Suprapubic skin (tissue), 4 donors: ENCODE data around the gene S100B. TPM values are rescaled to one million over a fixed set of nuclear protein-coding genes. Genes with fewer than 3 reads are reported as not detected.

Experiments
- DNase-seq, 2 donors: peaks; one replicate each; pipeline ENCODE4 v3.0.0-alpha.2; 2019; ENCODE audit warnings: low spot score in 2 of 2
- H3K27ac ChIP-seq: fragments of 200-600 bp; sonication (generic); one replicate; pipeline ENCODE4 v1.5.1; 2019
- H3K27me3 ChIP-seq: fragments of 200-600 bp; sonication (generic); one replicate; pipeline ENCODE4 v1.5.1; 2019
- H3K36me3 ChIP-seq: fragments of 200-600 bp; sonication (generic); one replicate; pipeline ENCODE4 v1.5.1; 2019
- H3K4me1 ChIP-seq: fragments of 200-600 bp; sonication (generic); one replicate; pipeline ENCODE4 v1.5.1; 2019
- H3K4me3 ChIP-seq: fragments of 200-600 bp; sonication (generic); one replicate; pipeline ENCODE4 v1.5.1; 2019; ENCODE audit warnings: mild to moderate bottlenecking
- H3K9me3 ChIP-seq: fragments of 200-600 bp; sonication (generic); one replicate; pipeline ENCODE4 v1.5.1; 2019
- EP300 ChIP-seq: sonication (generic); formaldehyde crosslinking; IDR thresholded peaks from one replicate; pipeline ENCODE4 v1.6.1; 2017; ENCODE audit warnings: antibody characterized with exemption
- POLR2A ChIP-seq, 2 donors: fragments of 450-650 bp; IDR thresholded peaks; one replicate each; pipeline ENCODE4 v1.6.1; 2017; ENCODE audit warnings: antibody characterized with exemption in 2 of 2, mild to moderate bottlenecking in 2 of 2, moderate library complexity in 2 of 2
- POLR2AphosphoS5 ChIP-seq, 3 donors: sonication (generic); formaldehyde crosslinking; IDR thresholded peaks; one replicate each; pipeline ENCODE4 v1.6.1; 2017; ENCODE audit warnings: antibody characterized with exemption in 3 of 3
- WGBS: methylation state at CpG from one replicate; pipeline ENCODE4 v1.1.5; 2018; 5-methylcytosine and 5-hydroxymethylcytosine counted together
- total RNA-seq, 4 donors: library from RNA; depleted of rRNA; stranded (reverse); fragments of >200 nt; gene quantifications; one replicate each; pipeline ENCODE4 v1.1.0, GENCODE V29; 2016
- TF ChIP-seq, protein P1 (sequence below), 2 donors: fragments of 200-600 bp in 1 of 2; fragments of 450-650 bp in 1 of 2; sonication (generic) in 1 of 2; IDR thresholded peaks; one replicate each; pipeline ENCODE4 v1.5.1; 2016 to 2019; ENCODE audit warnings: antibody characterized with exemption in 2 of 2, mild to moderate bottlenecking in 1 of 2, moderate library complexity in 1 of 2

The S100B gene
- total RNA-seq: 10 to 100 TPM; 11.4 to 16.5 (median 14.2) TPM

DNA sequence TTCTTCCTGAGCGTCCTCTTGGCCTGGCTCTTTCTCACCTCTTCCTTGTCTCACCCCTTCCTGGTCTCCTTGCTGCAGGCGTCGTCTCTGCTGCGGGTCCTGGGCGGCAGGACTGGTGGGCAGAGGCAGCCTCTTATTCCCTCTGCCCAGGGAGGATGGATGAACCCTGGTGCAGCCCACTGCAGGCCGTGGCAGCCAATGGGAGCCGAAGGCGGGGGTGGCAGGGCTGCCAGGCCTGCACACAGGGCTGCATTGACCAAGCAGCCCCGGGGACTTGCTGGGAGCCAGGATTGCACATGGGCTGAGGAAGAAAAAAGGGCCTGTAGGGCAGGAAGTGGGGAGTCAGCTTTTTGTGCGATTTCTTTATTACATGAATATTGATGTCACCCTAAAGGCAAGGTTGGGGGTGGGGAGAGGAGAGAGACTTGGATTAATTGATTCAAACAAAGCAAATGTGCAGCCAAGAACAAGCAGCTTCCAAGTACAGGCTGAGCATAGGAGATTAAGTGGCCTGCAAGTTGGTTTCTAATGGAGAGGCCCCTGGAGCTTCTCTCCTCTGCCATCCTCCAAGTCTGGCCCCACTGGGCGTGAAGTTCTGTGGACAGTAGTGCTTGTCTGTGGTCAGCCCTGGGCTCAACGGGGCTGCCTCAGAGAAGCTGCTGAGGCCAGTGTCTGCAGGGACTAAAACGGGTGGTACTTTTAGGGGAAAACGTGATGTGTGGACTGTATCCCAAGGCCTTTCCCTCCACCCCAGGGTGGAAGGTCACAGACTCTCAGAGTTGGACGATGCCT, at the start of gene S100B:
Gene S100B, minus strand, starts transcription at position 108 of the 792 bp plus-strand sequence. CDS start 2,667 bp downstream, outside the sequence.
- H3K27ac ChIP-seq: peak within 1 kb of the TSS; percentile 53
- peak in 1 of 2 donors; percentile 54 for DNase-seq
- no peaks in the 10 kb centered on the region for H3K36me3 ChIP-seq
- H3K4me3 ChIP-seq: no peak within 1 kb of the TSS
- H3K4me1 ChIP-seq: peaks cover 8% of the 10 kb centered on the region
- TF ChIP-seq POLR2AphosphoS5 (IDR thresholded peaks at IDR 0.05): no peak
- TF ChIP-seq, protein P1, sequence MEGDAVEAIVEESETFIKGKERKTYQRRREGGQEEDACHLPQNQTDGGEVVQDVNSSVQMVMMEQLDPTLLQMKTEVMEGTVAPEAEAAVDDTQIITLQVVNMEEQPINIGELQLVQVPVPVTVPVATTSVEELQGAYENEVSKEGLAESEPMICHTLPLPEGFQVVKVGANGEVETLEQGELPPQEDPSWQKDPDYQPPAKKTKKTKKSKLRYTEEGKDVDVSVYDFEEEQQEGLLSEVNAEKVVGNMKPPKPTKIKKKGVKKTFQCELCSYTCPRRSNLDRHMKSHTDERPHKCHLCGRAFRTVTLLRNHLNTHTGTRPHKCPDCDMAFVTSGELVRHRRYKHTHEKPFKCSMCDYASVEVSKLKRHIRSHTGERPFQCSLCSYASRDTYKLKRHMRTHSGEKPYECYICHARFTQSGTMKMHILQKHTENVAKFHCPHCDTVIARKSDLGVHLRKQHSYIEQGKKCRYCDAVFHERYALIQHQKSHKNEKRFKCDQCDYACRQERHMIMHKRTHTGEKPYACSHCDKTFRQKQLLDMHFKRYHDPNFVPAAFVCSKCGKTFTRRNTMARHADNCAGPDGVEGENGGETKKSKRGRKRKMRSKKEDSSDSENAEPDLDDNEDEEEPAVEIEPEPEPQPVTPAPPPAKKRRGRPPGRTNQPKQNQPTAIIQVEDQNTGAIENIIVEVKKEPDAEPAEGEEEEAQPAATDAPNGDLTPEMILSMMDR (IDR thresholded peaks at IDR 0.05): no peak
- H3K9me3 ChIP-seq: no peaks in the 10 kb centered on the region
- 62% methylated on average over 15 of the region's 15 CpGs for WGBS
- no peaks in the 10 kb centered on the region for H3K27me3 ChIP-seq

DNA sequence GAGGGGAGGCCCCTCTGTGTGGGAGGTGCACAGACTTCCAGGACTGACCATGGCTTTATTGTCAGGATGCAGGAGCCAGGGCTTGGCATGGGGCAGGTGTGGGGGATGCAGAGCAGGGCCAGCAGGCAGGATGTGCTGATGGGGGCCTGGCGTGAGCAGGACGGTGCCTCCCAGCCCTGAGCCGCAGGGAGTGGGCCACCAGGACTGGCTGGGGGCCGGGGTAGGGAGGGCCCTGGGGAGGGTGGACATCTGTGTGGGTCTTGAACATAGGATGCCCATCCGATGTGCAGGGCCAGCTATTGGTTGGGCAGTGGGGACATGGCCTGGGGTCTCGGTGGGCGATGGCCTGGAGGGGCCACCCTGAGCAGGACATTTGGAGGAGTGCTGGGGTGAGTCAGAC, 46.2 kb upstream of the S100B start:
- Histone ChIP-seq H3K9me3 (peaks cover 7% of the 10 kb centered on the region), H3K36me3 (peaks cover 97% of the 10 kb centered on the region), H3K27me3 (no peaks in the 10 kb centered on the region), H3K4me1 (no peaks in the 10 kb centered on the region), H3K4me3 (no peak overlapping the region), H3K27ac (no peak overlapping the region)
- TF ChIP-seq, protein P1 (IDR thresholded peaks at IDR 0.05): no peak
- TF ChIP-seq POLR2AphosphoS5 (IDR thresholded peaks at IDR 0.05) (no peak), EP300 (no peak), POLR2A (IDR thresholded peaks at IDR 0.05) (no peak)
- no peak for DNase-seq
- 100% methylated on average over 3 of the region's 7 CpGs for WGBS

DNA sequence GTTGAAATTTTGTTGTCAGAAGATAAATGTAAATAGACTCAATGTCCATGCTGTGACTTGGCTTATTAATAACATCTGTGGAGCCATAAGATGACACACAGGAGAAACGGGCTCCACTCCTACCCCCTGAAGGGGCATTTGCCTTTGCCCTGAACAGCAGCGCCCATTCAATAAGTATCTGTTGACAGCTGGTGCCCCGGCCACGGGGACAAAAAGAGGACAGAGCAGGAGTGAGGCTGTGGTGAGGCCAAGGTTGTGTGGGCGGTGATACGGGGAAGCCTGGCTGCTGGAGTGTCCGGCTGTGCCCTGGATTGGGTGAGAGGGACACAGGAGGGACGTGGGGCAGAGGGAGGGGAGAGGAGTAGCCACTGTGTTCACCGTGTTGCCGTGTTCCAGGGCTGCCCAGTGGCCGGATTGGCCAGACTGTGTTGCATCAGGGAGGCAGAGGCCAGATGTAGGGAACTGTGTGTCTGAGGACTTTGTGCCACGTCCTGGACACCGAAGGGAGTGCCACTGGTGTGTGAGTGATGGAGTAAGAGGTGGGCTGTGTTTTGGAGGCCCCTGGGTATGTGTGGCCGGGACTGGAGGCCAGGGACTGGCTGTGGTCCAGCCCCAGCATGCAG, 45.7 kb upstream of the S100B start:
- peaks cover 98% of the 10 kb centered on the region for H3K36me3 ChIP-seq
- no peaks in the 10 kb centered on the region for H3K4me1 ChIP-seq
- no peak overlapping the region for H3K27ac ChIP-seq
- TF ChIP-seq POLR2A (IDR thresholded peaks at IDR 0.05) (no peak), POLR2AphosphoS5 (IDR thresholded peaks at IDR 0.05) (no peak), EP300 (no peak)
- TF ChIP-seq, protein P1 (IDR thresholded peaks at IDR 0.05): no peak
- no peak overlapping the region for H3K4me3 ChIP-seq
- H3K27me3 ChIP-seq: no peaks in the 10 kb centered on the region
- no peak for DNase-seq
- 96% methylated on average over 14 of the region's 14 CpGs for WGBS
- H3K9me3 ChIP-seq: peaks cover 7% of the 10 kb centered on the region

DNA sequence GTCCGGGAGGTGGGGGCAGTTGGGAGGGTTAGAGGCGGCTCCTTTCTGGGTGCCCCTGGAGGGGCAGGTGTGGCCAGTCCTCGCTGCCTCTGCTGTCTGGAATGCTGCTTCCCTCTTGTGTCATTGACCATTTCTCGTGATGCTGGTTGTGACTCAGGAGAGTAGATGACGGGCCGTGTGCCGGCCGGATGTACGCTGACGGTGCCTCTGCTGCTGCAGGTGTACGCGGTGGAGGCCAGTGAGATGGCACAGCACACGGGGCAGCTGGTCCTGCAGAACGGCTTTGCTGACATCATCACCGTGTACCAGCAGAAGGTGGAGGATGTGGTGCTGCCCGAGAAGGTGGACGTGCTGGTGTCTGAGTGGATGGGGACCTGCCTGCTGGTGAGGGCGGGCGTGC, 44.5 kb upstream of the S100B start:
- Histone ChIP-seq H3K27ac (no peak overlapping the region), H3K4me3 (no peak overlapping the region), H3K9me3 (no peaks in the 10 kb centered on the region), H3K4me1 (no peaks in the 10 kb centered on the region), H3K36me3 (peaks cover 99% of the 10 kb centered on the region), H3K27me3 (no peaks in the 10 kb centered on the region)
- DNase-seq: no peak
- TF ChIP-seq POLR2AphosphoS5 (IDR thresholded peaks at IDR 0.05) (no peak), EP300 (no peak), POLR2A (IDR thresholded peaks at IDR 0.05) (no peak)
- TF ChIP-seq, protein P1 (IDR thresholded peaks at IDR 0.05): no peak
- WGBS: 97% methylated on average over 6 of the region's 19 CpGs

DNA sequence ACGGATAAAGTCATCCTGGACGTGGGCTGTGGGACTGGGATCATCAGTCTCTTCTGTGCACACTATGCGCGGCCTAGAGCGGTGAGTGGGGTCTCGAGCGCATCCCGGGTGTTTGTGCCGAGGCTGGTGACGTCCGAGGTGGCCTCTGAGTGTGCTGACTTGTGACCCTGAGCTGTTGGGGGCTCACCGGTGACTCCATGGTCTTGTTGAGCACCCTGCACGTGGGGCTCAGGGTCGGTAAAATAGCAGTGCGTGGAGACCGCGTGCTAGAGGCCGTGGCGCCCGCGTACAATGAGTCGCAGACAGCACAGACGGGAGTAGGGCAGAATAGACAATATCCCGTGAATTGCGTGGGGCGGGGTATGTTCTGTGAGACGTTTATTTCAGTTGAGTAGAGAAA, 43.7 kb upstream of the S100B start:
- TF ChIP-seq POLR2A (IDR thresholded peaks at IDR 0.05): no peak
- Histone ChIP-seq H3K27ac (no peak overlapping the region), H3K4me3 (no peak overlapping the region), H3K27me3 (no peaks in the 10 kb centered on the region), H3K4me1 (no peaks in the 10 kb centered on the region), H3K36me3 (peaks cover 99% of the 10 kb centered on the region), H3K9me3 (no peaks in the 10 kb centered on the region)
- 96% methylated on average over 24 of the region's 27 CpGs for WGBS
- DNase-seq: no peak
